NCI-H510A treated with DMSO at 0.1 percent for 48 hours (cell line): ENCODE data around the gene PVALB.

Source experiments
- DNase-seq: peaks from one replicate; lab custom pipeline; 2025; lab: John Stamatoyannopoulos, UW

PVALB gene

DNA sequence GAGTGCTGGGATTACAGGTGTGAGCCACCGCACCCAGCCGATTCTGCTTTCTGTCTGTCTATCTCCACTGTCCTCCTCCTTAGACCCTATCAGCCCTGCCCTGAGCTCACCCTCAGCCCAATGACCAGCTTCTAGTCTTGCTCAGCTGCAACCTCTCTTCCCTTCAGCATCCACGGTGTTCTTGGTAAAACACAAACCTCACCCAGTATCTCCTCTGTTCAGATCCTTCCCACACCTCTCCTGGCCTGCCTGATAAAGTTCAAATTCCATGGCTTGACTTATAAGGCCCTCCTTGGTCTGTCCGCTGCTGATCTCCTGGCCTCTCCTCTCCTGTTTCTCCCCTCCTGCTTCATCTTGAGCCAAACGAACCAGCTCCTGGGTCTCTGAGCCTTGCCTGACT lies 29.4 kb upstream of the PVALB start:
- DNase-seq = no peak

GRCh38 chr22:36840106-36840505 lies 23.3 kb upstream of the PVALB start:
- no peak for DNase-seq

DNA sequence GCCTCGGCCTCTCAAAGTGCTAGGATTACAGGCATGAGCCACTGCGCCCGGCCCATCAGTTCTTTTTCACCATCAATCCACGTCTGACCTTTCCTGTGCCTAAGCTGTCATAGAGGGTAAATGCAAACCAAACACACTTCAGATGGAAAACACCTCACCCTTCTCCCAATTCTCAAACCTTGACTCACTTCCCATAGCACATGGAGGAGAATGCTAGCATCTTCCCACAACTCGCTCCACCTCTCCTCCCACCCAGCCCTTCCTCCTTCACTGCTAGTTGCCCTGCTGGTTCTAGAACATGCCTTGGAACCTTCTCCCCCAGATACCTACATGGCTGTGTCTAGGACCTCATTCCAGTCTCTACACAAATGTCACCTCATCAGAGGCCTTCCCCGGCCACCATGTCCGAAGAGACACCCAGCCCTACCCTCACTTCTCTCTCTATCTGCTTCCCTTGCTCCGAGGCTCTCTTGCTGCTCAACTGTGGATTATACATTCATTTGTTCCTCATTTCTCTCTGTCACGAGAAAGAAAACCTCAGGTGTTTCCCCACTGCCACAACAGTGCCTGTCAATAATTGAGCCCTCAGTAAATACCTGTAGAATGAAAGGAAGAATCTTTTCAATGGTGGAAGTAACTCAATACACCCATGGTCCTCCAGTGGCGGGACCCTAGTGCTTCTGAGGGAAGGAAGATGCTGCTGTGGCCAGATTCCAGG lies 22.7 kb upstream of the PVALB start:
- DNase-seq = no peak

DNA sequence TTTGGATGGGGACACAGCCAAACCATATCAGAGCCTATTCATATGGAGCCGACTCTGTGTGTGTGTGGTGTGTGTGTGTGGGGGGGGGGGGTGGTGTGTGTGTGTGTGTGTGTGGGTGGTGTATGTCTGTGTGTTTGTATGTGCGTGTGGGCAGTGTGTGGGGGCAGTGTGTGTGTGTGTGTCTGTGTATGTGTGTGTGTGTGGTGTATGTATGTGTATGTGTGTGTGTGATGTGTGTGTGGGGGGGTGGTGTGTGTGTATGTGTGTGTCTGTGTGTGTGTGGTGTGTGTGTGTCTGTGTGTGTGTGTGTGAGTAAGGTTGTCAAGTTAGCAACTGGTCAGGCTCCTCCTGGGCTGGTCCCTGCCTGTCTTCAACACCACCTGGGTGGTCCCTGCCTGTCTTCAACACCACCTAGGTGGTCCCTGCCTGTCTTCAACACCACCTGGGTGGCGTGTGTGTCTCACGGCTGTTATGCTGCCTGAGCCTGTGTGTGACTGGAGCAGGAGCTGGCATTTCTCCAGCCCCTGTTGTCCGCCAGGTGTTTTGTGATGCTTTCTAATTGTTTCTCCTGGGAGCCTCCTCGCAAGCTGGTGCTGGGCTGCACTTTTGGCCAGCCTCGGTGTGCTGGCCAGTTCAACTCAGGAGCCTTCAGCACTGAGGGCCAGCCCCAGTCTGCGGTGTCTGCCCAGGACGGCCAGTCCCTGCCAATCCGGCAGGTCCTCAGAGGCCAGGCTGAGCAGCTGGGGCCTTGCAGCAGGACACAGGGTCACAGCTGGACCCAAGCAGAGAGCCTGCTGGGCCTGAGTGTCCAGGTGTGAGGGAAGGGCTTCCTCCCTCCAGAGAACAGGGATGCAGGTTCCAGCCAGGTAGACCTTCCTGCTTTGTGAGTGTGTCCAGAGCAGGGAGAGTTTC lies 21.5 kb upstream of the PVALB start:
- DNase-seq = no peak

DNA sequence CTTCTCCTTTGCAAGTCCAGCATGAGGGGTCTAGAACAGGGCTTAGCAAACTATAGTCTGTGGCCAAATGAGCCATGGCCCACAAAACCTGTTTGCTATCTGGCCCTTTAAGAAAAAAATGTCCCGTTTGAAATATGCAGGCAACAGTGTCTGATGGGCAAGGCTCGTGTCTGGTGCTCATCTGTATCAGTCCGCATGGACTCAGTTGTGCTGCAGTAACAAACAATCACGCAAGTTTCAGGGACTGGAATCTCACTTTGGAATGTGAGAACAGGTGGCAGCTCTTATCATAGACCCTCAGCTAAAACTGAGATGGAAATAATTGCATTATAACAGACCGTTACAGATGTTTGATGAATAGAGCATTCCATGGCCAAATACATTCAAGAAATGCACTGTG lies 19.1 kb upstream of the PVALB start:
- no peak for DNase-seq

DNA sequence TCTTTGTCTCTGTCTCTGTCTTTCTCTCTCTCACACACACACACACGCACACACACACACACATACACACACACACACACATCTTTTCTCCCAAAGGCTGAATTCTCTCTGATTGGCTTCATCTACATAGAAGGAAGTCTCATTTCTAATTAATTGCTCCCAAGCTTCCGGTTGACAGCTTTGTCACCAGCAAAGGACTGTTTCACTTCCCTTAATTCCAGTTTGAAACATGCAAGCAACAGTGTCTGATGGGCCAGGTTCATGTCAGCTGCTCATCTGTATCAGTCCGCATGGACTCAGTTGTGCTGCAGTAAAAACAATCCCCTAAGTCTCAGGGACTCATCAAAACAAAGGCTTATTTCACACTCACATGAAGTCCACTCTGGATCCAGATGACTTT lies 16.2 kb upstream of the PVALB start:
- no peak for DNase-seq

DNA sequence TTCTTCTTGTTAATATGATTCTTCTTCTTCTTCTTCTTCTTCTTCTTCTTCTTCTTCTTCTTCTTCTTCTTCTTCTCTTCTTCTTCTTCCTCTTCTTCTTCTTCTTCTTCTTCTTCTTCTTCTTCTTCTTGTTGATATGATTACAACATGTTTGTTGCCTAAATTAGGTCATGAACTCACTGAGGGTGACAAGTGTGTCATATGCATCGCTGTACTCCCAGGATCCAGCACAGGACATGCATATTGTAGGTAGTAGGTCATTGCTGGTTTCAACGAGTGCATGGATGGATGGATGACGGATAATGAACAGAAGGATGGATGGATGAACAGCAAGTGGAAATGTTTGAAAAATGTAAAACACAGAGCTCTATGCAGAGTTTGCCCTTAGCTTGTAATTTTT lies 14.9 kb upstream of the PVALB start:
- no peak for DNase-seq

DNA sequence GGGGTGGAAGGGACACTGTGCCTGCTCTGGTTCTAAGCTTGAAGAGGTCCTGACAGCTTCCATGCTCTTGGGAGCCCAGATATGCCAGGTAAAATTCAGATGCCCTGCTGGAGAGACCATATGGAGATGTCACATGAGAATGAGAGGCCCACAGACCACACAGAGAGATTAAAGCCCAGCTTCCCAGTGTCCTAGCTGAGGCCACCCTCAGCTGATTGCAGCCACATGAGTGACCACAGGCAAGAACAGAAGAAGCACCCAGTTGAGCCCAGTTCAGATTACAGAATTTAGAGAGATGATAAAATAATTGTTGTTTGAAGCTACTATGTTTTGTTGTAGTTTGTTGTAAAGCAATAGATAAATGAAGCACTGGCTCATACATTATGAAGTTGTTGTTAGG lies 14.4 kb upstream of the PVALB start:
- DNase-seq = no peak

DNA sequence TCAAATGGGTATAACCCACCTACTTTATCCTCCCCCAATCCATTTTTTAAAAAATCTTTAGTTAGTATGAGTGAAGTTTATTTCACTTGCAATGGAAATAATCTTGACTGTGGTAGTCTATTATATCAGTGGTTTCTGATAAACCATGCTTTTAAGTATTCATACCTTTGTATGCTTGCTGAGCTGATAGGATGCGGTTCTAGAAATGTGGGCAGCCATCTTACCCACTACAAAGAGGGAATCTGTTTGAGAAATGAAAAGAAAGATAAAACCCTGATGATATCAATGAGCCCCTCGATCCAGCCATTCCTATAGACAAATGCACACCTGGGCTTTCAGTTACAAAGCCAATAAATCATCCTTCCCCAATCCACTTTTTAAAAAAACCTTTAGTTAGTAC lies 13.8 kb upstream of the PVALB start:
- DNase-seq = no peak

GRCh38 chr22:36829370-36830002 lies 12.7 kb upstream of the PVALB start:
- DNase-seq = no peak

DNA sequence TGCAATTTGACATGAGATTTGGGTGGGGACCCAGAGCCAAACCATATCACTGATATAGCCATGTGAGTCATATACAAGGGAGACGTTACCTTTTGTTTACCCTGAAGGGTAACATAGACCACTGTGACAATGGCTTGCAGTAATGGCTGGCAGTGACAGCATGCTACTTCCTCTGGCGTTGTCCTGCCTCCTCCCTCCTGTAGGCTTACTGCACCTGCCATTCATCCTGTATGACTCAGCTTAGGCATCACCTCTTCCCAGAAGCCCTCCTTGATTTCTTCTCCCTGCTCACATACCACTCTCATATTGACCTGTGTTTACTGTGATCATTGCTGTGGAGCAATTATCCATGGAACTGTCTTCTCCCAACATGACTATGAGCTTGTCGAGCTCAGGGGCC lies 12.0 kb upstream of the PVALB start:
- no peak for DNase-seq

GRCh38 chr22:36826262-36826661 lies 9.4 kb upstream of the PVALB start:
- no peak for DNase-seq

- no peak for DNase-seq
Observed at GRCh38 chr22:36824655-36825054, 7.8 kb upstream of the PVALB start.

DNA sequence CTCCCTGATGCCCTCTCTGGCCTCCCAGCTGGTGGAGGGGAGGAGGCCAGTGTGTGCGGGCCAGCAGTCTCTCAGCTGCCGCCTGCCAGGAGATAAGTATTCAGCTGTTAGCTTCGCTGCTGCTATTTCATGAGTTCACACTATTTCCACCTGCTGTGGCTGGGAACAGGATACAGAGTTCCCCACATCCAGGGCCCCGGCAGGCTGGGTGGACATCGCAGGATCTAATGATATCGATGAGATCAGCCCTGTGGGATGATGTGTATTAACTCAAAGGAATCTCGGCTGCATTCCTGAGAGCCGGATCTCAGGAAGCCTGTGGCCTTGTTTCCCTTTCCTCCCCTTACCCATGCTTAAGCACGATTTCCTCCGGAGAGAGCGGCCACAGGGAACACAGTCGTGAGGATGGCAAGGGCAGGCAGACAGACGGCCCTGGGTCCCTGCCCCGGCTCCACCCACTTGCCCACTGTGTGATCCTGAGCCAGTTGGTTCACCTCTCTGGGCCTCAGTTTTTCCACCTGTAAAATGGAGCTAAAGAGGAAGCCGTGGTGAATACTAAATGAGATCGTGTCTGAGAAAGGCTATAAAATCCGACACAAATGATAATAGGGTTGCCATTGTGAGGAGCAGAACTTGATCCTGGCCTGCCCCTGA lies 6.5 kb upstream of the PVALB start:
- DNase-seq = no peak

DNA sequence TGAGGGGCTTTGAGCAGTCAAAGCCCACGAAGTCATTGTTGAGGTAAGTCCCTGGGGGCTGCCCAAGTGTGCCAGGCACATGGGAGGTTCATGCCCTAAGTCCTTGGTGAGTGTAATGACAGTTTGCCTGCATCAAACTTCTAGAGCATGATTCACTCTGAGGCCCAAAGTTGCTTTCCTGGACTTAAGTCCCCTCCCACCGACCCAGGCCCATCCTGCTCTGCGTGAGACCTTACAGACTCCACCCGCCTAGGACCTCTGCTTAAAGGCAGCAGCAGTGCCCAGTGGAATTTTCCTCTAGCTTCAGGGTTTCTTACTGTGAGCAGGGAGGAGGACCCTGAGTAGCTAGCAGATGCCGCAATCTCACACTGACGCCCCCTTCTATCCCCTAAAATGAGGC lies 5.7 kb upstream of the PVALB start:
- DNase-seq = no peak

DNA sequence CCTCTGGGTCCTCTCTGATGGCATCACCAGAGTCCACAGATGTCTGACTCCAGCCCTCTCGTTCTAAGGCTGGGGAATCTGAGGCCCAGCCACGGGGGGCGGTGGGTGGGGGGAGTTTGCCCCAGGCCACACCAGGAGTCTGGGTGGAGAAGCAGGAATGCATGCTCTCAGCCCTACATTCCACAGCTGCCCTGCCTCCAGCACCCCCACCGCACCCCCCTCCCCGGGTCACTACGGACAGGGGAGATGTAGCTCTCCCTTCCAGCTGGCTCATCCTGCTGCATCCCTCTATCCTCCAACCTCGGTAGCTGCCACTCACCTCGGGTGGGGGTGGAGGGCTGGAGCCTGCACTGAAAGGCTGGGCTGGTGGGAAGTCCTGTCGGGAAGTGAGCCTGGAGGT lies 2.3 kb upstream of the PVALB start:
- no peak for DNase-seq

GRCh38 chr22:36818010-36818642 lies 1.3 kb upstream of the PVALB start:
- no peak for DNase-seq

DNA sequence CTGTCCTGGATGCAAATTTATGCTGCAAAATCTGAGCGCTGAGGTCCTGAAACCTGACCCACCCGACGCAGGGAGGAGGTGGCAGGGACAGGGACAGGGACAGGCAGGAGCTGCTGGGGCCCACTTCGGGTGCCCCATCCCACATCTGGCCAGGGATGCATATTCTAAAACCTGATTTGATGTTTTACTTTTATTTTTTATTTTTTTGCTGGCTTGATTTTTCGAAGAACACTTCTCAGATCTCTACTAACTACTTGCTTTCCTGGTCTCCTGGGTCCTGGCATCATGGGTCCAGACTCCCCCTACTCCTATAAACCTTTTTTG lies 652 bp upstream of the PVALB start:
- no peak for DNase-seq

DNA sequence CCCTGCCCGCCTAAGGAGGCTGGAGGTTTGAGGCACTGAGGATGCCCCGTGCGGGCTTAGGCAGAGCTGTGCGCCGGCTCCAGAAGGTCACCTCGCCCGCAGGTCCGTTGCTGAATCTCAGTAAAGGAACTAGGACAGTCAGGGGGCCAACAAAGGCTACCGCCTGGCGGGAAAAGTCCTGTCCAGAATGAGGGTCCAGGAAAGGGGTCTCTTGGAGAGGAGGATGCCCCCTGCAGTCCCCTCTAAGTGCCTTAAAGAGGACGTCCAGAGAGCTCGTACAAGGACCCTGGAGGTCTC lies 548 bp downstream of the PVALB start:
- DNase-seq = no peak

DNA sequence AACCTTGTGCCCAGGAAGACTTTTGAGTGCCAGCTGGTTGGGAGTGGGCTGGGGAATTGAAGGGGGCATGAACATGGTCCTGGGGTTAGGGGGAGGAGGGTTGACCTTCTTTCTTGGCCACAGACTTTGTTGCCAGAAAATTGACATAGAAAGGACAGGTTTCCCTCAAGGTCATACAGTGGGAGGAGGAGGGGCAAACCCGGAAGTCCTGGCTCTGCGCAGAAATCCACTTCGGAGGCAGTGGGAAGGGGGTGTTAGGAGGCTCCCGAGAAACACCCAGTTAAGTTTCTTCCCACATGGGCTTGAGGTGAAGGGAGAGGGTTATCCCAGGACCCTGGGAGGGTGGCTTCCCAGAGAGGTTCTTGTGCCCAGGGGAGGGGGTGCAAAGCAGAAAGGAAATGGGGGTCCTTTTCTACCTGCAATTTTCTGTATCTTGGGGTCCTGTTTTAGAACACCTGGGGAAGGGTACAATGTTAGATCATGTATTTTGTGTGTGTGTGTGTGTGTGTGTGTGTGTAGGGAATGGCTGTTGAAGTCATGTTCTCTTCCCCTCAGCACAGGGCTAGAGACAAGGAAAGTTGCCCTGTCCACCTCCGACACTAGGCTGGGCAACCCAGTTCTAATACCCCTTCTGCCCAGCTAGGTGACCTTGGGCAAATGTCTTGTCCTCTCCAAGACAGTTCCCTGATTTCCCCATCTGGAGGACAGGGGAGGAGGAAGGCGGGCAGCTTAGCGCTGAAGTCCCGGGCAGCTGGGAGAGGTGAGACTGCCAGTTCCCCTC lies 1.1 kb downstream of the PVALB start:
- DNase-seq = no peak

- no peak for DNase-seq
Observed at GRCh38 chr22:36814801-36815200, 2.0 kb downstream of the PVALB start.
